Chondrocyte (in vitro differentiated cells): ENCODE results near the gene ACAD10. TPM values are rescaled to one million over a fixed set of nuclear protein-coding genes. Genes with fewer than 3 reads are reported as not detected.
A peak's percentile ranks its signal among the peaks of the same experiment; 100 is the strongest.

Experiments used
- DNase-seq: peaks from one replicate; pipeline ENCODE4 v3.0.0; 2021; ENCODE audit warnings: mixed read lengths, low spot score
- H3K27ac Mint-ChIP-seq: one replicate; pipeline ENCODE4 v1.8.0; 2021; ENCODE audit warnings: mild to moderate bottlenecking, moderate library complexity, mixed read lengths; ENCODE audit not compliant: unreplicated experiment
- H3K27me3 Mint-ChIP-seq: 2 replicates; pipeline ENCODE4 v1.8.0; 2021; ENCODE audit warnings: low read depth, mixed read lengths
- H3K36me3 Mint-ChIP-seq: 2 replicates; pipeline ENCODE4 v1.8.0; 2021; ENCODE audit warnings: low read depth, mixed read lengths
- H3K4me1 Mint-ChIP-seq: 2 replicates; pipeline ENCODE4 v1.8.0; 2021; ENCODE audit warnings: low read depth, mild to moderate bottlenecking, mixed read lengths
- H3K4me3 Mint-ChIP-seq: one replicate; pipeline ENCODE4 v1.8.0; 2021; ENCODE audit warnings: mild to moderate bottlenecking, moderate library complexity, mixed read lengths; ENCODE audit not compliant: unreplicated experiment
- H3K9me3 Mint-ChIP-seq: 2 replicates; pipeline ENCODE4 v1.8.0; 2021; ENCODE audit warnings: low read depth, mixed read lengths
- CTCF ChIP-seq: fragments of 200-600 bp; sonication (generic); IDR thresholded peaks from 2 replicates; pipeline ENCODE4 v1.5.0; 2021; ENCODE audit warnings: antibody characterized with exemption, mild to moderate bottlenecking, moderate library complexity
- long read RNA-seq: library from polyadenylated mRNA; stranded (forward); transcript quantifications from one replicate; pipeline ENCODE4 v2.0.0, GENCODE V29; 2021
- total RNA-seq: library from RNA; stranded (reverse); gene quantifications from 3 replicates; pipeline ENCODE4 v1.2.1, GENCODE V29; 2021

ACAD10 gene
- total RNA-seq = 13.0 to 19.6 TPM (median 13.0 TPM) in 3 replicates
- long read RNA-seq, transcript ACAD10-201 (21 exons, 3,959 nt) = major isoform, 5 of 25 reads
- long read RNA-seq, partial matches to known transcripts = 3 of 25 reads
- long read RNA-seq, other reads (novel, unspliced or antisense) = 16 of 25 reads

DNA sequence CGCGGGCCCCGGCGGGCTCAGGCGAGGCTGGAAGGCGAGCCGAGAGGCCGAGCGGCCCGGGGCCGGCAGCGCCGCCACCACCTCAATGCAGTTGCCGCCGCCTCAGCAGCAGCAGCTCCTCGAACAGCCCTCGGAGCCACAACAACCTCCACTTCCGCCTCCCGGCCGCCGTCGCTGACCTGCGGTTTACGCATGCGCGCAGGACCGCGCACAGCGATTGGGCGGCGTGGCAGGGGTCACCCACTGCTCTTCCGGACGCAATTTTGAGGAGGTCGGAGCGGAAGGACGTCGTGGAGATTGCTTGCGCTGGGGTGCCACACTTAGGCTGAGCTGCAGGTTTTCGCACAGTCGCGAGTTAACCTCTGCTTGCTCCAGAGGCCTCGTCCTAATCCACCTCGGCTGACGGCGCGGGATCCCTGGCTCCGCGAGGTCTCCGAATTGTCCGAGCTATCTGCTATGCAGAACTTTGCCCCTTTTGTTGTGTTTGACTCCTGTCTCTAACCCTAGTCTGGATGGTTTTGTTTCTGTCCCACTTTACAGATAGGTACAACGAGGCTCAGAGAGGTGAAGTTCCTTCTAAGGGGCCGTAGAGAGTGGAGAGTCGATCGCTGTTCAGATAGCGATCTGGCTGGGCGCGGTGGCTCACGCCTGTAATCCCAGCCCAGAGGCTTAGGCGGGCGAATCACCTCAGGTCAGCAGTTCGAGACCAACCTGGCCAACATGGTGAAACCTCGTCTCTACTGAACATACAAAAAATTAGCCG lies at the start of gene ACAD10, which contains the start of gene BRAP:
Gene ACAD10, plus strand, starts transcription at position 243 of the 763 bp plus-strand sequence. CDS start 6,657 bp downstream, outside the sequence.
Gene BRAP, minus strand, starts transcription at position 146 of the 763 bp plus-strand sequence. CDS start 164 bp downstream, outside the sequence.
- DNase-seq = peak; percentile 95
- Mint-ChIP-seq H3K9me3 (no peaks in the 10 kb centered on the region), H3K4me3 (peak within 1 kb of the TSS; percentile 95), H3K27me3 (no peaks in the 10 kb centered on the region), H3K27ac (peak within 1 kb of the TSS; percentile 97), H3K36me3 (peaks cover 9% of the 10 kb centered on the region), H3K4me1 (peaks cover 31% of the 10 kb centered on the region)
- peak; percentile 36 for TF ChIP-seq CTCF

GRCh38 chr12:111636209-111636945 lies 49.5 kb upstream of the ACAD10 start:
- H3K36me3 Mint-ChIP-seq = peaks cover 3% of the 10 kb centered on the region
- H3K9me3 Mint-ChIP-seq = no peaks in the 10 kb centered on the region
- no peaks in the 10 kb centered on the region for H3K27me3 Mint-ChIP-seq
- H3K4me1 Mint-ChIP-seq = peaks cover 21% of the 10 kb centered on the region
- no peak for DNase-seq
- peak overlapping the region; percentile 47 for H3K4me3 Mint-ChIP-seq
- no peak for TF ChIP-seq CTCF
- peak overlapping the region; percentile 89 for H3K27ac Mint-ChIP-seq

DNA sequence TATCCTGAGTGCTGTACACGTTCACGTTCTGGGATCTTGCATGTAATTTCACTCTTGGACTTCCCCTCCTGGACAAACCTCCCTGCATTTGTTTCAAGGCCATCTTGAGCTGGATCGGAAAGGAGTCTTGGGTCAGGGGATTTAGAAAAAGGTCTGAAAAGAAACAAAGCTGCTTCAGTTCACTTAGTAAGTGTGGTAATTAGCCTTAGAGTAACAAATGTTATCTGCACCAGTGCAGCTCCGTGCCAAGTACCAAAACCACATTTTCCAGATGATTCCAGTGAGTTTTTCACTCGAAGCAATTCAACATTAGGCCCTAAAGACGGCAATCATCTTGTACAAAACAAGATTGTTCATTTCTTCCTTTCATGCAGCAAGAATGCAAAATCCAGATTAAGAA lies 47.3 kb upstream of the ACAD10 start:
- TF ChIP-seq CTCF = no peak
- no peaks in the 10 kb centered on the region for H3K9me3 Mint-ChIP-seq
- peak overlapping the region; percentile 68 for H3K27ac Mint-ChIP-seq
- H3K4me1 Mint-ChIP-seq = peaks cover 26% of the 10 kb centered on the region
- no peak for DNase-seq
- no peaks in the 10 kb centered on the region for H3K27me3 Mint-ChIP-seq
- peaks cover 9% of the 10 kb centered on the region for H3K36me3 Mint-ChIP-seq
- no peak overlapping the region for H3K4me3 Mint-ChIP-seq

DNA sequence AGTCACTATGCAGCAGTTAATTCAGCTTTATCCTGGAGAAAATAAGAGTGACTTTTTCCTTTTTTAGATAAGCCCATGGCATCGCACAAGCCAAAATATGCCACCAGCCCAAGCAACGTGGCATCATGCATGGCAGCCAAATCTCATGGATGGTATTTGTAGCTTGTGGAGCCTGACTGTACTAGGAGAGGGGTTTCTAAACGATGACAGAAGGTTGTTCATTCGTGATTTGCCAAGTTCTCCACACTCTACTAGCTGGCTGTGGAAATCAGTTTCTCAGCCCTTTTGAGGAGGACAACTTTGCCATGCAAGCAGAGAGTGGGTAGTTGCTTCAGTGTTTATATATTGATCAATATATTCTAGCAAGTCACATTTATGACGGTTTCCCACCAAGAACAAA lies 45.3 kb upstream of the ACAD10 start:
- no peak for DNase-seq
- Mint-ChIP-seq H3K27ac (no peak overlapping the region), H3K9me3 (no peaks in the 10 kb centered on the region), H3K4me1 (peaks cover 29% of the 10 kb centered on the region), H3K36me3 (peaks cover 16% of the 10 kb centered on the region), H3K27me3 (no peaks in the 10 kb centered on the region), H3K4me3 (no peak overlapping the region)
- no peak for TF ChIP-seq CTCF
